Endothelial cell (in vitro differentiated cells): ENCODE measurements around the gene IKZF1. TPM values are rescaled to one million over a fixed set of nuclear protein-coding genes. Genes with fewer than 3 reads are reported as not detected.

Experiments
- DNase-seq: peaks from one replicate; pipeline ENCODE4 v3.0.0; 2021; ENCODE audit warnings: low spot score
- H3K27ac Mint-ChIP-seq: one replicate; pipeline ENCODE4 v1.8.0; 2021; ENCODE audit warnings: mixed read lengths, inconsistent platforms; ENCODE audit not compliant: unreplicated experiment
- H3K27me3 Mint-ChIP-seq: one replicate; pipeline ENCODE4 v1.8.0; 2021; ENCODE audit warnings: mild to moderate bottlenecking, moderate library complexity, mixed read lengths, inconsistent platforms; ENCODE audit not compliant: unreplicated experiment
- H3K36me3 Mint-ChIP-seq: one replicate; pipeline ENCODE4 v1.8.0; 2021; ENCODE audit warnings: mild to moderate bottlenecking, low read depth, mixed read lengths, inconsistent platforms; ENCODE audit not compliant: unreplicated experiment
- H3K4me1 Mint-ChIP-seq: one replicate; pipeline ENCODE4 v1.8.0; 2021; ENCODE audit warnings: mild to moderate bottlenecking, mixed read lengths, inconsistent platforms; ENCODE audit not compliant: unreplicated experiment
- H3K4me3 Mint-ChIP-seq: one replicate; pipeline ENCODE4 v1.8.0; 2021; ENCODE audit warnings: mild to moderate bottlenecking, mixed read lengths, inconsistent platforms; ENCODE audit not compliant: unreplicated experiment
- H3K9me3 Mint-ChIP-seq: one replicate; pipeline ENCODE4 v1.8.0; 2021; ENCODE audit warnings: mixed read lengths, inconsistent platforms; ENCODE audit not compliant: unreplicated experiment
- total RNA-seq: library from RNA; stranded (reverse); fragmentation: NEBNext Ultra II Directional; extraction: Animal tissue kit (Norgen Biotek cat#: 25700); gene quantifications from one replicate; pipeline ENCODE4 v1.2.1, GENCODE V29; 2021; ENCODE audit not compliant: unreplicated experiment
- TF ChIP-seq, protein P1 (sequence below): fragments of 200-600 bp; sonication (generic); IDR thresholded peaks from one replicate; pipeline ENCODE4 v1.5.0; 2021; ENCODE audit warnings: antibody characterized with exemption; ENCODE audit not compliant: unreplicated experiment

The IKZF1 gene
- total RNA-seq, 1 donor from 2014 or later = 3.1 TPM

DNA sequence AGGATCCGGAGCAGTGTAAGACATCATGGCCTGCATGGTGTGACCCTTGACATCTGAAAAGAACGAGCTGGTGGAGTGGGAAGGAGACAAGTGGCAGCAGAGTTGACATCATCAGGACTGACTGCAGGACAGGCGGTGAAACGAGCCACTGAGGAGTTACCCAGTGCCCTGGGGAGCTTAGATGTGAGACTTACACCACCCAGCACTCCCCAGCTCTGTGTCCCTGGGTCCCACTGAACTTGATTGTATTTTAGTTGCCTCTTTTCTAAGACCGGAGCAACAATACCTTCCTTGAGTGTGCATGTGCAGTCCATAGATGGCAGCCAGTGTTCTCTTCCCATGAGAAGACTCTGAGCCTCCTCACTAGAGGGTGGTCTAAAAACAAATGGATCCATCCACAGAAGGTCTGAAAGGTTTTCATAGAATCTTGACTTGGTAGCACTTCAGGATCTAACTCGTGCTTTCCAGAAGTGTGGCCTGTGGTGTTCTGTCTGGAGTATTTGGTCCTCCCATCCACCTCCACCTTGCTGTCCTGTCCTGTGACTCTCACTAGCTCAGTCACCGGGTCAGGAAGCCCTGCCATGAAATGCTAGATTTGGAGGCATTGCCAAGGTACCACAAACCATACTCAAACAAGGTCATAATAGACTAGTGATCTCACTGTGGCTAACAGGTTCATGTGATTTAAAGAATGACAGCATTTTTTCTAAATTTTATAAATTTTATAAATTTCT, 59.0 kb downstream of the IKZF1 start:
- Mint-ChIP-seq H3K27ac (no peak overlapping the region), H3K4me1 (peaks cover 7% of the 10 kb centered on the region), H3K4me3 (no peak overlapping the region), H3K36me3 (no peaks in the 10 kb centered on the region), H3K9me3 (no peaks in the 10 kb centered on the region), H3K27me3 (no peaks in the 10 kb centered on the region)
- TF ChIP-seq, protein P1, sequence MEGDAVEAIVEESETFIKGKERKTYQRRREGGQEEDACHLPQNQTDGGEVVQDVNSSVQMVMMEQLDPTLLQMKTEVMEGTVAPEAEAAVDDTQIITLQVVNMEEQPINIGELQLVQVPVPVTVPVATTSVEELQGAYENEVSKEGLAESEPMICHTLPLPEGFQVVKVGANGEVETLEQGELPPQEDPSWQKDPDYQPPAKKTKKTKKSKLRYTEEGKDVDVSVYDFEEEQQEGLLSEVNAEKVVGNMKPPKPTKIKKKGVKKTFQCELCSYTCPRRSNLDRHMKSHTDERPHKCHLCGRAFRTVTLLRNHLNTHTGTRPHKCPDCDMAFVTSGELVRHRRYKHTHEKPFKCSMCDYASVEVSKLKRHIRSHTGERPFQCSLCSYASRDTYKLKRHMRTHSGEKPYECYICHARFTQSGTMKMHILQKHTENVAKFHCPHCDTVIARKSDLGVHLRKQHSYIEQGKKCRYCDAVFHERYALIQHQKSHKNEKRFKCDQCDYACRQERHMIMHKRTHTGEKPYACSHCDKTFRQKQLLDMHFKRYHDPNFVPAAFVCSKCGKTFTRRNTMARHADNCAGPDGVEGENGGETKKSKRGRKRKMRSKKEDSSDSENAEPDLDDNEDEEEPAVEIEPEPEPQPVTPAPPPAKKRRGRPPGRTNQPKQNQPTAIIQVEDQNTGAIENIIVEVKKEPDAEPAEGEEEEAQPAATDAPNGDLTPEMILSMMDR = no peak
- no peak for DNase-seq

DNA sequence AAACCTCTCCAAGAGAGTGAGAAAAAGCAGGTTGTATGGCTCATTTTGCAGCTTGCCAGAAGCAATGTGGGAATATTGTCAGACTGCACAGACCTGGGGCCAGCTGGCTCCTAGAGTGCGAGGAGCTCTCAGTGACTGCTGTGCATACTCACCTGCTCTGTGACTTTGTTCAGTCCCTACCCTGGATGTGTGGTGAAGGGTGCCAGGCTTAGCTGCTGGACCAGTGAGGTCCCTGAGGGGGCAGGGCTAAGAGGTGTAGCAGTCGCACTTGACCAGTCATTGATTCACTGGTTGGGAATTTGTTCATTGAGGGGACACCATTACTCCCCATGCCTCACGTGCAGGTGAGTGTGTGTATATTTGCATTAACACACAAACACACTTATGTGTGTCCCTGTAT, 60.1 kb downstream of the IKZF1 start:
- Mint-ChIP-seq H3K36me3 (no peaks in the 10 kb centered on the region), H3K9me3 (no peaks in the 10 kb centered on the region), H3K4me3 (no peak overlapping the region), H3K27me3 (no peaks in the 10 kb centered on the region), H3K27ac (no peak overlapping the region), H3K4me1 (peaks cover 7% of the 10 kb centered on the region)
- no peak for DNase-seq
- TF ChIP-seq, protein P1 = no peak

DNA sequence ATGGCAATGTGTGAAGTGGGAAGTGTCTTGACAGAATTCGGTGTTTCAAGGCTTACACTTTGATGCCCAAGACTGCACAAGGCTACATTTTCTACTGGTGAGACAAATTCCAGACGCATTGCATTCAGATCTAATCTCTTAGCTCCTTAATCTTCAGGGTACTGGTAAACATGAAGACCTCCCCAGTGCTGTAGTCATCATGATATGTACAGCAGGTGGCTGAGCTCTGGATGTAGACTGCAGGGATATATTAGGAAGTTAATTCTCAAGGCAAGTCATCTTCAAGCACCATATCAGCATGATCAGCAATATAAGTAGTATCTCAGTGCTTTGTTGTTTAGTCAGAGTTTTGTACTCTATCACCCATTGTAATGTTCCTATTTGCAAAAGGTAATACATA, 61.8 kb downstream of the IKZF1 start:
- TF ChIP-seq, protein P1 = no peak
- no peaks in the 10 kb centered on the region for H3K27me3 Mint-ChIP-seq
- H3K27ac Mint-ChIP-seq = no peak overlapping the region
- peaks cover 7% of the 10 kb centered on the region for H3K4me1 Mint-ChIP-seq
- H3K4me3 Mint-ChIP-seq = no peak overlapping the region
- DNase-seq = no peak
- no peaks in the 10 kb centered on the region for H3K36me3 Mint-ChIP-seq
- H3K9me3 Mint-ChIP-seq = no peaks in the 10 kb centered on the region

GRCh38 chr7:50367100-50367499, 62.6 kb downstream of the IKZF1 start:
- Mint-ChIP-seq H3K4me3 (no peak overlapping the region), H3K27me3 (no peaks in the 10 kb centered on the region), H3K36me3 (no peaks in the 10 kb centered on the region), H3K9me3 (no peaks in the 10 kb centered on the region), H3K4me1 (peaks cover 7% of the 10 kb centered on the region), H3K27ac (no peak overlapping the region)
- no peak for DNase-seq
- TF ChIP-seq, protein P1 = no peak

DNA sequence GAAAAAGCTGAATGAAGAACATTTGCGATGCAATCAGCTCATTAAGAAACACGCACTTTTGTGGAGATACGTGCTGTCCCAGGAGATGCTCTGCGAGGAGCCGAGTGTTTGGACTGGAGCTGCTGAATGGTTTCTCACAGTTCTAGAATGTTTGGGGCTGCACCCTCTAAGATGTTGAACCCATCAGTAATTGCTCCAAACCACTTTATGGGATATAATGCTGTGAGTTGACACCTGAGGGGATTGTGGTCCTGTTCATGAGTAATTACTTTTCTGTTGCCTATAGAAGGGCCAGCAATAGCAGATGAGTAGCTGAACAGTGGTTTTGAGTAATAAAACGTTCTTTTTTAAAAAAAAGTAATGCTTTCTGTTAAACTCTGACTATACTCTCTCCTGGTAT, 63.1 kb downstream of the IKZF1 start:
- no peaks in the 10 kb centered on the region for H3K27me3 Mint-ChIP-seq
- H3K4me1 Mint-ChIP-seq = peaks cover 5% of the 10 kb centered on the region
- no peaks in the 10 kb centered on the region for H3K36me3 Mint-ChIP-seq
- TF ChIP-seq, protein P1 = no peak
- H3K9me3 Mint-ChIP-seq = no peaks in the 10 kb centered on the region
- no peak overlapping the region for H3K4me3 Mint-ChIP-seq
- no peak for DNase-seq
- H3K27ac Mint-ChIP-seq = no peak overlapping the region
